Measurements from ENCODE around the gene RPUSD2.

The RPUSD2 gene

DNA sequence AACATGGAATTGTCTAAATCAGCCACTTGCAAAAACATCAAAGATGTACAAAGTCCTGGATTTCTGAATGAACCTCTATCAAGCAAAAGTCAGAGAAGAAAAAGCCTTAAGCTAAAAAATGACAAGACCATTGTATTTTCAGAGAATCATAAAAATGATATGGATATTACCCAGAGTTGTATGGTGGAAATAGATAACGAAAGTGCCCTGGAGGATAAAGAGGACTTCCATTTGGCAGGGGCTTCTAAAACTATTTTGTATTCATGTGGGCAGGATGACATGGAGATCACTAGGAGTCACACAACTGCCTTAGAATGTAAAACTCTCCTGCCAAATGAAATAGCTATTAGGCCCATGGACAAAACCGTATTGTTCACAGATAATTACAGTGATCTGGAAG, 54.3 kb downstream of the RPUSD2 start:
- DNase-seq (ENCODE audit: low read depth): no peak
